ENCODE results near the gene OTOG. TPM values are rescaled to one million over a fixed set of nuclear protein-coding genes. Genes with fewer than 3 reads are reported as not detected.

The OTOG gene
- total RNA-seq, 1 experiment from 2014 or later, result 0.35 TPM

GRCh38 chr11:17653611-17654010 is 106.6 kb downstream of the OTOG start:
- H3K18ac ChIP-seq (ENCODE audit: insufficient read length, low read depth, low read length), result no peak overlapping the region
- no peaks in the 10 kb centered on the region; the same call in 1 of the 2 replicates for H3K27me3 ChIP-seq (ENCODE audit: insufficient read depth, low read length)
- peaks cover 24 to 37% of the 10 kb centered on the region in 2 experiments for H3K4me1 Mint-ChIP-seq
- no peak overlapping the region for H4K8ac ChIP-seq (replicated peaks; ENCODE audit: insufficient read length, low read depth, low read length)
- peaks cover 49% of the 10 kb centered on the region for H3K27me3 Mint-ChIP-seq (ENCODE audit: low read depth)
- no peaks in the 10 kb centered on the region for H3K79me1 ChIP-seq (ENCODE audit: insufficient read depth, low read depth, low read length, poor library complexity, severe bottlenecking)
- H2BK20ac ChIP-seq (ENCODE audit: low read depth, low read length, poor library complexity, severe bottlenecking), result no peak overlapping the region
- no peaks in the 10 kb centered on the region for H3K9me3 ChIP-seq (ENCODE audit: control insufficient read depth, low read depth, low read length)
- no peaks in the 10 kb centered on the region for H3K79me2 ChIP-seq (ENCODE audit: insufficient read depth, low read length)
- no peak overlapping the region for H2BK12ac ChIP-seq (ENCODE audit: insufficient read length, low read depth, low read length)
- no CpG with 5 or more reads among the region's 10 CpGs for WGBS (ENCODE audit: extremely low coverage, insufficient read length, low lambda C conversion rate)
- H3K36me3 Mint-ChIP-seq (ENCODE audit: insufficient read depth in 1 of 3, low read depth in 3 of 3), result peaks cover 0 to 4% (median 0%) of the 10 kb centered on the region in 3 experiments; a peak in 3 of 7 replicates
- no peak overlapping the region for H3K23ac ChIP-seq (ENCODE audit: insufficient read length, low read depth, low read length)
- H4K20me1 ChIP-seq (ENCODE audit: control insufficient read depth, insufficient read depth, insufficient read length), result no peaks in the 10 kb centered on the region
- H2BK120ac ChIP-seq (ENCODE audit: low read depth, low read length, poor library complexity, severe bottlenecking), result no peak overlapping the region
- no peak overlapping the region for H3T11ph ChIP-seq (ENCODE audit: low read length)
- no peak for DNase-seq
- no peak overlapping the region for H3K4me3 Mint-ChIP-seq
- H3K23me2 ChIP-seq (ENCODE audit: insufficient read length, low read depth, low read length, poor library complexity, severe bottlenecking), result no peaks in the 10 kb centered on the region
- H2BK15ac ChIP-seq (ENCODE audit: low read depth, low read length), result no peak overlapping the region
- H3K9me3 Mint-ChIP-seq, result peaks cover 13 to 15% of the 10 kb centered on the region in 2 experiments
- no peak overlapping the region for H2AFZ ChIP-seq (ENCODE audit: low read length)
- no peak for TF ChIP-seq CTCF (conservative IDR thresholded peaks at IDR 0.05)
- H3K4ac ChIP-seq (ENCODE audit: low read depth, low read length), result no peak overlapping the region
- no peak overlapping the region for H3K9ac ChIP-seq (ENCODE audit: extremely low read depth, insufficient read length, low read length)
- H3K4me2 ChIP-seq (ENCODE audit: insufficient read depth, insufficient read length, low read length), result no peak overlapping the region
- no peak overlapping the region for H4K91ac ChIP-seq (ENCODE audit: insufficient read length, low read depth, low read length)
- H3K56ac ChIP-seq (ENCODE audit: insufficient read length, low read depth, low read length), result no peak overlapping the region
- no peak overlapping the region for H2BK5ac ChIP-seq (ENCODE audit: insufficient read length, low read length)
- H2AK5ac ChIP-seq (ENCODE audit: insufficient read length, low read length), result no peak overlapping the region
- no peak overlapping the region for H3K27ac Mint-ChIP-seq
- H3K14ac ChIP-seq (ENCODE audit: insufficient read depth, low read length), result no peak overlapping the region
- no peak overlapping the region for H3K27ac ChIP-seq (ENCODE audit: insufficient read length, low read depth, low read length)
- peaks cover 2% of the 10 kb centered on the region; the same call in 1 of the 2 replicates for H3K4me1 ChIP-seq (ENCODE audit: insufficient read depth, low read length)
- H4K5ac ChIP-seq (ENCODE audit: insufficient read length, low read depth, low read length), result no peak overlapping the region
